Hematopoietic multipotent progenitor cell treated with erythropoietin and hydrocortisone succinate and interleukin-3 and kit ligand, for 17 days (in vitro differentiated cells): ENCODE data around the gene MYPOP.
"Not testable (repeated sequence)": the region's sequence is repeated elsewhere in the genome, so short reads cannot be mapped to it uniquely, and the experiment has no call there.

Source experiments
- DNase-seq: peaks from one replicate; pipeline ENCODE4 v3.0.0-alpha.2; 2015; ENCODE audit warnings: low spot score

MYPOP gene

DNA sequence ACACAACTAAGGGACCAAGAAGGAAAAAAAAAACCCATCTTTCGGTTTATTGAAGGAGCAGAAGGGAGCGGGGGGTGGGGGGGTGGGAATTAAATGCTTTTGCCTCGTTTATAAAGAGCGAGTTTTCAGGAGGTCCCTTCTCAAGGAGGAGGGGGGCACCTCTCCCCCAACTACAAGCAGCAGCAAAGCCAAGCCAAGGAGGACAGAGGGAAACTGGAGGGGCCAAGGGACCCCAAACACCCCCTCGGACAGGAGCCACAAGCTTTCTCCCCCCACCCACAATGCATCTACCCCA is 18.9 kb downstream of the MYPOP start:
- DNase-seq: no peak

DNA sequence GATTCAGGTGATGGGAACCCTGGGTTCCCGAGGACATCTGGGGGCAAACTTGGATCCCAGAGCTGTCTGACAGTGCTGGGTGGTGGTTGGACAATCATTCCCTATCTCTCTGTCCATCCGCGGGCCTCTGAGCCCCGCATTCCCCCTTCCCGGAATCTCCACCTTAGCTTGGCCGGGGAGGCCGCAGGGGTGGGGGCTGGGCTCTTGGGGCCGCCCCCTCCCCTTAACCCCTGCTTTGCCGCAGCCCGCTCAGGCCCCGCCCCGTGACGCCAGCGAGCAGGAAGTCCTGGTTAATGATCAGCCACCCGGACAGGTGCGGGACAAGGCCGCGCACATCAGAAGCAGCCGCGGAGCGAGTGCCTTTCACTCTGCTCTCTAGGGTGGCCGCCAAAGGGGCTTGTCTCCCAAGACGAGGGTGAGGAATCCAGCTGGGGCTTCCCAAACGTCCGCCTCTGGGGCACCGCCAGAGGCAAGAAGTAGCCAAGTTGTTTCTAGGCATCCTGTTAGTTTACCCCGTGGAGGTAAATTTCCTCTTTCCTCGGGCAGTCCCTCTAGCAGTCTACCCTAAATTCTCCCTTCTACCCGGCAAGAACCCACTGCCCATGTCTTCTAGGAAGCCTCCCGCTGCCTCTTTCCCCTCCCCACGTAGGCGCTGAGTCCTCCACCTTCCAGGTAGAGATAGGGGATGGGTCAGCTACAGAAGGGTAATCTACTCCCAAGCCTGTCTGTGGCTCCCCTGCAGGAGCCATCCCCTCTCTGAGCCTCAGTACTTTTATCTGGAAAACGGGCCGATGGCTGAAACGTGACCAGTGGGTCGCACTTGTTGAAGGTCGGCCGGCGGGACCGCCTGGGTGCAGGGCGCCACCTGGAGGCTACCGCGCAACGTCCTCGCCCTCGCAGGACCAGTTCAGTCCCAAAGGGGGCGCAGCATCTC is 19.5 kb downstream of the MYPOP start:
- DNase-seq: peak; percentile 87

DNA sequence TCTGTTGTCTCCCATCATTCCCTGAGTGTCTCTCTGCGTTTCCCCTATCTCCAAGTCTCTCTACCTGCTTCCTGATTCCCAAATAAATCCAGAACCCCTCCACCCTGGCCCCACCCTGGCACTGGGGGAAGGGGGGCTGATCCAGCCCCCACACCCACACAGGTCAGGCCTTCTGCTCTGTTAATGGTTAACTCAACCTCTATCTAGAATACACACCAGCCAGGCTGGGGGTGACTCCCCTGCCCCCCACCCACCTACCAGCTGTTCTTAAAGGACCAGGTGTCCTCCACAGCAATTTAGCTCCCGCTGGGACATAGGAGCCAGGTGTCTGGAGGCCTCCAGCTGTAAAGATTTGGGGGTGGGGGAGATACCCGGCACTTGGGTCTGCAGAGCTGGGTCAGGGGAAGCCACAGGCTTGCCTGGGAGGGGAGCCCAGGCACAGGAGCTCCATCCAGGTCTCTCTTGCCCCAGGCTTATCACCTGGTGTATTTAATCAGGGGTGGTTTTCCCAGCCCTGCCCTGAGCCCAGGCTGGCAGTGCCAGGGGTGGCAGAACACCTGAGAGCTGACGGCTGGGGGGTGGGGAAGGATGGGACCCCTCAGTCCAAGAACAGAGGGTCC is 20.4 kb downstream of the MYPOP start:
- no peak for DNase-seq

DNA sequence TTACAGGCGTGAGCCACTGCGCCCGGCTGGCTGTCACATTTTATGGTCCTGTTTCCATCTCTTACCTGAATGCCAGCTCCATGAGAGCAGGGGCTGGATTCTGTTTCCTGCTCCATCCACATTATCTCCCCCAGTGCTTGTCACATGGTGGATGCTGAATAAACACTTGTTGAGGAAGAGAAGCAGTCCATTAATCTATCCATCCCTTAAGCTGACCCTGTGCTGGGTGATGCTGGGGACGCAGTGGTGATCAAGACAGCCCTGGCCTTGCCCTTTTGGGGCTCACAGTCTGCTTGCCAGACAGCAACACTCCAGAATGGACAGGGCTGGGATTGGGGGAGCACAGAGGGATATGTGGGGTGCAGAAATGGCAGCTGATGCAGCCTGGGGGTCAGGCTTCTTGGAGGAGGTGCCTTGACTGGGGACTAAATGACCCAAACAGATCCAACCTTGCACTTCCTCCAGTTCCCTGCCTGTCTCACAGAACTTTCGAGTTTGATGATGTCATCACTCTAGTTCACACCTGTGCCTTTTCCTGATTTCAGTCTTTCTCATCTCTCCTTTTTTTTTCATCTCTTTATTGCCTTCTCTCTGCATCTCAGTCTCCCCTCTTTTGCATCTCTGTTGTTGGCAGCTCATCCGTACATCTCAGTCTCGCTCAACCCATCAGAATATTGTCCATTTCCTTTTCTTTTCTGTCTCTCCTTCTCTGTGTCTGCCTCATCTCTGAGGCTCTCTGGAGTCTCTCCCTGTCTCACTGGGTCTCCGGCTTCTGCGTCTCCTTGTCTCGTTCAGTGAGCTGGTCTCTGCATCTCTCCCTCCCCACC is 21.1 kb downstream of the MYPOP start:
- no peak for DNase-seq

DNA sequence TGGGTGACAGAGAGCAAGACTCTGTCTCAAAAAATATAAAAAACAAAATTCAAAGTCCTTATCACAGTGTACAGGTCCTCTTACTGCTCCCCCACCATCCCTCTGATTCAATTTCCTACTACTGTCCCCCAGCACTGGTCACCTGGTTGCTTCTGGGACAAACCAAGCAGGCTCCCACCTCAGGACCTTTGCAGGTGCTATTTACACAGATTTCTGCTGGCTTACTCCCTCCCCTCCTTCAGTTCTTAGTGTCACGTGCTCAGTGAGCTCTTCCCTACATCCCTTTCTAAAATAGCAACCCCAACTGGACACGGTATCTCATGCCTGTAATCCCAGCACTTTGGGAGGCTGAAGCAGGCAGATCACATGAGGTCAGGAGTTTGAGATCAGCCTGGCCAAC is 22.4 kb downstream of the MYPOP start:
- no peak for DNase-seq

DNA sequence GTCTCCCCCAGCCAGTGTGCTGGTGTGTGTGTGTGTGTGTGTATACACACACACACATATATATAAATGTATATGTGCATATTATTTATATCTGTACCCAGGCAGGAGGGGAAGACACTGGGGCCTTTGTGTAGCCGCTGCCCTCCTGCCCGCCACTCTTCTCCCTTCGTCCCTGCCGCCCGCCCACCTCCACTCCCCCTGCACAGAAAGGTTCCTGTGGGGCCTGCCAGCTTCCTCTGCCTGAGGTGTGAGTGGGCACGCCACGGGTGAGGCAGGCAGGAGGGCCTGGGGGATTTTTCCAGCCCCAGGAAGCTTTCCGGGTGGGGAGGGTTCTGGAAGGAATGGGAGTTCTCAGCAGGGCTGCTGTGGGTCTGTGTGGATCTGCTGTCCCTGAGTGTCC is 23.4 kb downstream of the MYPOP start:
- no peak for DNase-seq

DNA sequence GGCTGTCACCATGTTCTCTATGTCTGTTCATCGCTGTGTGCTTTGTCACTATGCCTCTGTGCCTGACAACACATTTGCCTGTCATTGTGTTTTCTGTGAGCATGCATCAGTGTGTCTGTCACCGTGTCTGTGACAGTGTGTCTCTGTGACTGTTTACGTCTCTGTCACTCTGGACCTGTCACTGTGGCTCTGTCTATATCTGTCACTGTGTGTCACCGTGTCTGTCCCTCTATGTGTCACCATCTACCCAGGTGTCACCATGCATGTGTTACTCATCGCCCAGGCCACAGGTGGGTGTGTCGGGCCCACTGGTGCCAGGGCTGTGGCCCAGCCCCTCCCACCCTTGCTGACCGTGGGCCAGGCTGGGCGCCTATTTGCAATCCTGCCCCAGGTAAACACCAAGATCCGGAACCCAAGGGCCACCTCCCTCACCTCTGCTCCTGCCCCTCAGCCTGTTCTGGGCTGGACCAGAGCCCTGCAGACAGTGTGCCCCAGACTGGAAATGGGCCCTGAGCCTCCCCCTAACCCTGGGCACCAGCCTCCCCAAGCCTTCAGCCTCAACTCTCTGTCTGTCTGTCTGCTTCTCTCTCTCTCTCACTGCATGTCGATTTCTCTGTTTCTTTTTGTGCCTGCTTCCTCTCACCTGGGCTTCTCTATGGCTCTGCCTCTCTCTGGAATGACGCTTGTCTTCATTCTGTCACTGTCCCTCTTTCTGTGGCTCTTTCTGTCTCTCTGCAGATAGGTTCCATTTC is 24.2 kb downstream of the MYPOP start:
- DNase-seq: no peak

DNA sequence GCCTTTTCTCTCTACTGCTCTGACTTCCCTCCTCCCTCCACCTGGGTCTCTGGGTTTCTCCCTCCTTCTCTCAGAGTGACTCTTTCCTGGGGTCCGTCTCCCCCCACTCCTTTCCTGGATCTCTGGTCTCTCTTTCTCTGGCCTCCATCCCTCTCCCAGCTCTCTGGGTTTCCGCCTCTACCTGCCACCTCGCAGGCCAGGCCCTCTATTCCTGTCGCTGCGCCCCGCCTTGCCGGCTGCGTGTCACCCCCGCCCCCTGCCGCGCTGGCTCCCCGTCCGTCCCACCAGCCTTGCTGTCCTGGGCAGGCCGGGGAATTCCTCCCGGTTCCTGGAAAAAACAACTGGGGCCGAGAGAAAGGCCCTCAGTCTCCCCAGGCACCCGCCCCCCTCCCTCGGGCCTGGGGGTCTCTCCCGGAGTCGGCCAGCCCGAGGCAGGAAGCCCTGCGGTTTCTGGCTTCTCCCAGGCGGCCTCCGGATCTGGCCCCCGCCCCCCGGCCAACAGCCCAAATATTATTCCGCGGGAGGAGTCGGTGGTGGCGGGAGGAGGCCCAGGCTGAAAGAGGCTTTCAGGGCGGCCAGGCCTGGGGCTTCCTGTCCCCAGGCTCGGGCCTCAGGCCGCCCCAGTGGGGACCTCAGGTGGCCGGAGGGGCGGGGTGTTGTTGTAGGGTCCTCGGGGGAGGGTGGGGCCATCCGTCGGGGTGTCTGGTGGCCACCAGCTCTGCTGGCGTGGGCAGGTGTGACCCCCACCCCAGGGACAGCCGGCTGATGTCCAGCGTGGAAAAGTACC is 25.8 kb downstream of the MYPOP start:
- no peak for DNase-seq

DNA sequence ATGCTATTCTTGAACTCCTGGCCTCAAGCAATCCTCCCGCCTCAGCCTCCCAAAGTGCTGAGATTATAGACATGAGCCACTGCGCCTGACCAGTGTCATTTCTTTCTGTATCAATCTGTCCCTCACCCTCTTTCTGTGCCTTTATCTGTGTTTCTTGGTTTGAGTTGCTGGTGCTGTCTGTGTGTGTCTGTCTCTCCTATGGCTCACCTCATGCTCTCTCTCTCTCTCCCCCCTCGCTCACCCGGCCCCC is 26.3 kb downstream of the MYPOP start:
- no peak for DNase-seq

DNA sequence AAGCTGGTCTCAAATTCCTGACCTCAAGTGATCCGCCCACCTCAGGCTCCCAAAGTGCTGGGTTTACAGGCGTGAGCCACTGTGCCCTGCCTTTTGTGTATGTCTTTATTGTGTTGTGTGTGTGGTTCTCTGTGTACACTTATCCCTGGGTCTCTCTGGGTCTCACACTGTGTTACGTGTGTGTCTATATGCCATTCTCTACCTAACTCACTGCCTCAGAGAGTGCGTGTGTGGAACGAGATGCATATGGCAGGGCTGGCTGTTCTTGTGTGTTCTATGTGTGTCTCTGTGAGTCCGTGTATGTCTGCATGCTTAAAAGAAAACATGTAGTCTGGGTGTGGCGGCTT is 27.8 kb downstream of the MYPOP start:
- DNase-seq: no peak

DNA sequence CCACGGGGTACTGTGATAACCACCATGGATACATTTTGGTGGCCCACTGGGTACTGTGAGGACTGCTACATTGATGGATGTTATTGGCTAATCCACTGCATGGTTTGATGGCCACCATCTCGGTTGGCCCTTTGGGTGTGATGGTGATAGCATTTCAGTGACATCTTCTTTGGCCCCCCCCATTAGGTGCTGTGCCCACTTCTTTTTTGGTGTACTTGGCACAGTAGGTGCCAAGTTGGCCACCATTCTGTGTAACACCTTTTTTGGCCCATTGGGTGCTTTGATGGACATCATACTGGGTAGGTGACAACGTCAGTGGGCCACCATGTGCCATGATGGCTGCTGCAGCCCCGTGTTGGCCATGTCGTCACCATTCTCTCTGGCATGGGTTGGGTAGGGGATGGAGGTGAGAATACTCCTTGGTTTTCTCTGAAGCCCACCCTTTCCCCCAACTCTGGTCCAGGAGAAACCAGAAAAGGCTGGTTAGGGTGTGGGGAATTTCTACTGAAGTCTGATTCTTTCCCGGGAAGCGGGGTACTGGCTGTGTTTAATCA is 29.1 kb downstream of the MYPOP start:
- no peak for DNase-seq

DNA sequence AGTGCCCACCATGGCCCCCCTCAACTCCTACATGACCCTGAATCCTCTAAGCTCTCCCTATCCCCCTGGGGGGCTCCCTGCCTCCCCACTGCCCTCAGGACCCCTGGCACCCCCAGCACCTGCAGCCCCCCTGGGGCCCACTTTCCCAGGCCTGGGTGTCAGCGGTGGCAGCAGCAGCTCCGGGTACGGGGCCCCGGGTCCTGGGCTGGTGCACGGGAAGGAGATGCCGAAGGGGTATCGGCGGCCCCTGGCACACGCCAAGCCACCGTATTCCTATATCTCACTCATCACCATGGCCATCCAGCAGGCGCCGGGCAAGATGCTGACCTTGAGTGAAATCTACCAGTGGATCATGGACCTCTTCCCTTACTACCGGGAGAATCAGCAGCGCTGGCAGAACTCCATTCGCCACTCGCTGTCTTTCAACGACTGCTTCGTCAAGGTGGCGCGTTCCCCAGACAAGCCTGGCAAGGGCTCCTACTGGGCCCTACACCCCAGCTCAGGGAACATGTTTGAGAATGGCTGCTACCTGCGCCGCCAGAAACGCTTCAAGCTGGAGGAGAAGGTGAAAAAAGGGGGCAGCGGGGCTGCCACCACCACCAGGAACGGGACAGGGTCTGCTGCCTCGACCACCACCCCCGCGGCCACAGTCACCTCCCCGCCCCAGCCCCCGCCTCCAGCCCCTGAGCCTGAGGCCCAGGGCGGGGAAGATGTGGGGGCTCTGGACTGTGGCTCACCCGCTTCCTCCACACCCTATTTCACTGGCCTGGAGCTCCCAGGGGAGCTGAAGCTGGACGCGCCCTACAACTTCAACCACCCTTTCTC is 30.1 kb downstream of the MYPOP start:
- no peak for DNase-seq

DNA sequence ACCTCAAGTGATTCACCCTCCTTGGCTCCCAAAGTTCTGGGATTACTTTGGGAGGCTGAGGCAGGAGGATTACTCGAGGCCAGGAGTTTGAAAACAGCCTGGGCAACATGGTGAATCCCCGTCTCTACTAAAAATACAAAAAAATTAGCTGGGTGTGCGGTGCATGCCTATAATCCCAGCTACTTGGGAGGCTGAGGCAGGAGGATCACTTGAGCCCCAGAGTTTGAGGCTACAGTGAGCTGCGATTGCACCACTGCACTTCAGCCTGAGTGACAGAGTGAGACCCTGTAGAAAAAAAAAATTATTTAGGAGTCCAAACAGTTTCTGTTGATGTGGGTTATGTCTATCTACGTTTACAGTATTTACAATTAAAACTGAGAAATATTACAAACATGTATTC is 31.6 kb downstream of the MYPOP start:
- DNase-seq: no peak

DNA sequence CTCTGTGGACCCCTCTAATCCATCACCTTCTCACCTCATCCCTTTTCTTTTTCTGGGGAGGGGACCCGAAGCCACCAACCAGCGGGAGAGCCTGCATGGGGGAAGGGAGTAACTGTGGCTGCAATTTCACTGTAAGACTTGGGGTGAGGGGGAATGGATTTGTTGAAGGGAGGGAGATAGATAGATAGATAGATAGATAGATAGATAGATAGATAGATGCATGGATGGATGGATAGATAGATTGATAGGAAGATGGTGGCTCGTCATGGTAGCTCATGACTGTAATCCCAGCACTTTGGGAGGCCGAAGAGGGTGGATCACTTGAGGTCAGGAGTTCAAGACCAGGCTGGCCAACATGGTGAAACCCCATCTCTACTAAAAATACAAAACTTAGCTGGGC is 35.2 kb downstream of the MYPOP start:
- not testable (repeated sequence) for DNase-seq

DNA sequence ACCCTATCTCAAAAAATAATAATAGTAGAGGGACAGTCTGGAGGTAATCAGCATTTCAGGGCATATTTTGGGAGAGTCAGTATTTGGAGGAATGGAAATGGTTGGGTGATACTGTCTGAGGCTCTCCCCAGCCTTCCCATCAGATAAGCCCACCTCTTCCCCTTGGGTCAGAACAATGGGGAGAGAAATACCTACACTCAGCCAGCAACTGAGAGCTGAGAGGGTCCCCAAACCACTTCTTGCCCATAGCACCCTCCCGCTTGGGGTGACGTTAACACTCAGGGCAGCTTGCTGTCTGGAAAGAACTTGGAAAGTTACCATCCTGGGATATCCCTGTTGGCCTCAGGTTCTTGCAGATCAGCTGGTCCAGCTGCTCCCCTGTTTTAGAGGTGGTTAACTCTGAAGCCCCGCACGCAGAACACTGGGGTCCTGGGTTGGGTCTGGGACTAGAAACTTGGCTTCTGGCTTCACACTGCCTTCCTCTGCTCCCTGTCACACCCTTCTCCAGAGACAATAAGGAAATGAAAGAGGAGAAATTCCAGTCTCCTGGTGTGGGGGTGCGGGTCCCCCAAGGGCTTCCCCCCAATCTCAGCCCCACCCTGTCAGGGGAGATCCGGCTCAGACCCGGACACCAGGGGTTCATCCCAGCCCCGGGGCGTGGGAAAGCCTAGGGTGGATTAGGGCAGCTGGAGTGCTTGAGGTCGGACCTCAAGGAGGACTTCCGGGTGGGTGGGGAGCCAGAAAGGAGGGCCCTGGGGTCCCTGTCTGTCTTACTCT is 35.8 kb downstream of the MYPOP start:
- DNase-seq: no peak

DNA sequence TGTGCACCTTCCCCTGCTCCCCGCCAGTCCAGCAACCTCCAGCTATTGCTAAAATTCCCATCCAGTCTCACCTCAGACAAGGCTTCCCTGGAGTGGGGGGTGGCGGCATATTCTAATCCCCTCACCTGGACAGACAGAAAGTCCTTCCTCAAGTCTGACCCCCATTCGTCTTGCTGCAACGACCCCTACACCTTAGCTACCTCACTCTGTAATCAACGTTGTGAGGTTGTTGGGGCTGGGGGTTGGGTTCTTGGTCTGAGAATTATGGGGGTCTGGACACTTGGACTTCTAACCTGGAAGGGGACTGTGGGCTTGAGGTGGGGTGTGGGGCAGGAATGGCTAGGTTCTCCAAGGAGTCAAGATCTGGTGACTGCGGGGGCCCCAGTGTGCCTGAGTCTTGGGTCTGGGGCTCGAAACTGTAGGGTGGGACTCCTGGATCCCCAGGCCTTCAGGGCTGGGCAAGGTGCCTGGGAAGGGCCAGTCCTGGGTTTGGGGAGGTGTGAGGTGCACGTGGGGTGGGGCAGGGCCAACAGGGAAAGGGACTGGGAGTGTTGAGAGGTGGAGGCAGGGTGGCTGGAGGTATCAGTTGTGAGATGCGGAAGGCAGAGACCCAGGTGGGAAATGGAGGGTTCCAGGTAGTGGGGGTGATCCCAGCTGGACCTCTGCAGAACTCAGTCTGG is 37.0 kb downstream of the MYPOP start:
- DNase-seq: no peak

DNA sequence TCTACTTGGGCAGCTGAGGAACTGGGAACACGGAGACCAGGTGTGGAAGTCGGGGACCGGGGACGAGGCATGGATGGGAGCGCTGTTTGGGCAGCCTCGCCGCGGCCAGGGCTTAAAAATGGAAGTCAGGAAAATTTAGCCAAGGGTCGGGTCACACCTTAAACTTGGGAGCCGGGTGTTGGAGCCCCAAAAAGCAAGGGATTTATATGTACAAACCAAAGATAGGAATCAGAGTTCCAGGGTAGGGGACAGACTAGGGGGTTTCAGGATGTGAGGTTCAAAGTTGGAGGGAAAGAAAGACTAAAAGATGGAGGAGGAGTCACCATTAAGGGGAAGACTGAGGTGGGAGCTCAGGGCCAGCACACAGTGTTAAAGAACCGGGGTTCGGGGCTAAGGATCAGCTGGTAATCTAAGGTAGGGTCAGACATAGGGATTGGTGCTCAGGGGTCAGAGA is 37.8 kb downstream of the MYPOP start:
- no peak for DNase-seq

DNA sequence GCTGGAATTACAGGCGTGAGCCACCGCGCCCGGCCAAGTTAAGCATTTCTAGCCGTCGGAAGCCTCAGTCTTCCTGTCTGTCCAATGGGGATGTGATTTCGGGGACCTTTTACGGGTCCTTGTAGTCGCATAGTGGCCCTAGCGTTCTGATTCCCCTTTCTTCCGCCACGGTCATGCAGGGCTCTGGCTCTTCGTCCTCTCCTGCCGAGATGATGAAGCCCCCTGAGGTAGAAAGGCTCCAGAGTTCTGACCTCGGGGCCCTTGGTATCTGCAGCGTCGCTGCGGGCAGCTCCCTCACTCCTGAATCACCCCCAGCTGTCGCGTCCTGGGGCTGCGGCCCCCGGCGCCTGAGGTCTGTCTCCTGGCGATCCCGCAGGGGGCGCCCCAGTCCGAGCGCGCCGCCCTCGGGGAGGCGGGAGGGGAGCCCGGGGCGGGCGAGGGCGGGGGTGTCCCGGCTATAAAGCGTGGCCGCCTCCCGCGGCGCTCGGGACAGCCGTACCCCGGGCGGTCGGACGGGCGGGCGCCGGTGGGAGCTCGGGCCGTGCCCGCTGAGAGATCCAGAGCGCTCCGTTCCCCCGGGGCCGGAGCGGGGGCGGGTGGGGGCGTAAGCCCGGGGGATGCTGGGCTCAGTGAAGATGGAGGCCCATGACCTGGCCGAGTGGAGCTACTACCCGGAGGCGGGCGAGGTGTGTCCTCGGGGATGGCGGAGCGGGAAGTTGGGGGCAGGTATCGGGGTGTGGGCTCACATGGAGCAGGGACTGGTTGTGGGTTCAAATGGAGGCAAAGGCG is 38.4 kb downstream of the MYPOP start, which contains the start of gene FOXA3:
Gene FOXA3 (plus strand): TSS at position 487 of the 789 bp plus-strand sequence. CDS start 131 bp downstream, at position 618.
- peak; percentile 44 for DNase-seq
